Measurements from ENCODE around the gene USH1C. TPM values are rescaled to one million over a fixed set of nuclear protein-coding genes. Genes with fewer than 3 reads are reported as not detected.

Gene USH1C
- total and polyA plus RNA-seq, 9 of the 15 experiments (the other 6 are each of a cell fraction or from before 2014, with no cell fraction given) = 0.04 TPM; not detected in 8

GRCh38 chr11:17471501-17471900 lies 72.7 kb downstream of the USH1C start (continued):
- no peak for TF ChIP-seq ZNF76 (CRISPR knock-in tag; IDR thresholded peaks at IDR 0.05; ENCODE audit: borderline replicate concordance)
- TF ChIP-seq CCNT2 (IDR thresholded peaks at IDR 0.05; ENCODE audit: borderline replicate concordance, extremely low read depth, insufficient read length, low read depth, low read length) = no peak

- in situ Hi-C loops (cut with MboI) (no loop called here), intact Hi-C loops (cut with micrococcal nuclease) (no loop called here)
- H3K9ac ChIP-seq (ENCODE audit: insufficient read depth in 1 of 2, low read depth in 2 of 2, low read length in 2 of 2) = no peak overlapping the region
- no peak overlapping the region for H3K4me2 ChIP-seq (ENCODE audit: insufficient read depth, low read length)
- H2AFZ ChIP-seq (ENCODE audit: low read depth, low read length) = no peak overlapping the region
- no peaks in the 10 kb centered on the region for H3K36me3 ChIP-seq (ENCODE audit: control insufficient read depth, insufficient read depth, low read length)
- H3K4me1 ChIP-seq (replicated peaks in 1 of 2; ENCODE audit: control insufficient read depth in 2 of 2, insufficient read depth in 2 of 2, low read length in 2 of 2) = no peaks in the 10 kb centered on the region
- no peak overlapping the region for H3K27ac ChIP-seq (ENCODE audit: extremely low read depth, low read depth, low read length)
- no peaks in the 10 kb centered on the region for H3K9me3 ChIP-seq (replicated peaks; ENCODE audit: control insufficient read depth, insufficient read depth, low read depth, low read length)
- ATAC-seq (no peak), DNase-seq (ENCODE audit: extremely low read depth in 1 of 4, low spot score in 3 of 4) (no peak), FAIRE-seq (no peak)
- CTCF ChIA-PET (ENCODE audit: low intra/inter-chr PET ratio) = no interaction called here
- no peaks in the 10 kb centered on the region for H4K20me1 ChIP-seq (replicated peaks; ENCODE audit: control insufficient read depth, insufficient read depth, low read length)
- POLR2A ChIA-PET = interaction anchor here (0.6 kb wide), 1 partner anchor 9 kb away, joined by 4 read pairs; no protein-coding TSS in a partner anchor
- 1% methylated on average over 6 of the region's 6 CpGs for WGBS (ENCODE audit: insufficient coverage, low coverage, missing lambda C conversion rate)
- BruUV-seq (replicated peaks) = no TSS peak
- H3K27me3 ChIP-seq (ENCODE audit: control insufficient read depth in 2 of 2, insufficient read depth in 2 of 2, low read length in 2 of 2) = peaks cover 4 to 19% of the 10 kb centered on the region in 2 experiments; a peak in 3 of 5 replicates
- H3K4me3 ChIP-seq = no peak overlapping the region
- no peaks in the 10 kb centered on the region for H3K79me2 ChIP-seq (ENCODE audit: control insufficient read depth, insufficient read depth, low read length)
- H3K9me1 ChIP-seq (ENCODE audit: control insufficient read depth, insufficient read depth, low read length) = no peaks in the 10 kb centered on the region
- TF ChIP-seq MAX (CRISPR knock-in tag; IDR thresholded peaks at IDR 0.05) (no peak), RNF2 (IDR thresholded peaks at IDR 0.05) (no peak), NFRKB (IDR thresholded peaks at IDR 0.05; ENCODE audit: low read depth) (no peak), TCF3 (CRISPR knock-in tag; IDR thresholded peaks at IDR 0.05) (no peak), ZNF717 (CRISPR knock-in tag; IDR thresholded peaks at IDR 0.05) (no peak), TAF1 (IDR thresholded peaks at IDR 0.05; ENCODE audit: control insufficient read depth, extremely low read depth, insufficient read depth, low read length, severe bottlenecking) (no peak), HMG20A (CRISPR knock-in tag; conservative IDR thresholded peaks at IDR 0.05) (no peak), MNT (conservative IDR thresholded peaks at IDR 0.05) (no peak), EP400 (IDR thresholded peaks at IDR 0.05) (no peak), KLF6 (CRISPR knock-in tag; IDR thresholded peaks at IDR 0.05; ENCODE audit: borderline replicate concordance) (no peak), ZBTB34 (CRISPR knock-in tag; IDR thresholded peaks at IDR 0.05) (no peak), EZH2 (IDR thresholded peaks at IDR 0.05; ENCODE audit: borderline replicate concordance, low read depth, low read length) (no peak), RB1 (IDR thresholded peaks at IDR 0.05; ENCODE audit: low read depth) (no peak), BRD4 (IDR thresholded peaks at IDR 0.05) (no peak), ZSCAN29 (IDR thresholded peaks at IDR 0.05) (no peak), KLF1 (tag; IDR thresholded peaks at IDR 0.05) (no peak), CHD4 (IDR thresholded peaks at IDR 0.05; ENCODE audit: insufficient read depth, insufficient replicate concordance, low read depth, low read length, poor library complexity, severe bottlenecking) (no peak)
Observed at GRCh38 chr11:17469998-17470397, 74.2 kb downstream of the USH1C start.
